Right ventricle myocardium superior (tissue), 1 donor: ENCODE data around the gene IDH3A. TPM values are rescaled to one million over a fixed set of nuclear protein-coding genes. Genes with fewer than 3 reads are reported as not detected.

Source experiments
- ATAC-seq: fragments of 200-7000 bp; cut with Tn5 transposase; one replicate; pipeline ENCODE4 v1.9.1; 2020; ENCODE audit warnings: mild to moderate bottlenecking; ENCODE audit not compliant: poor library complexity
- DNase-seq: peaks from one replicate; pipeline ENCODE4 v3.0.0-alpha.2; 2020
- intact Hi-C: fragments of 100-400 bp; cut with DNase I; formaldehyde crosslinking; loops from one replicate; pipeline ENCODE4 v1.11.2; 2022
- total RNA-seq: library from RNA; stranded (reverse); fragmentation: NEBNext Ultra II Directional; extraction: Animal tissue kit (Norgen Biotek cat#: 25700); gene quantifications from one replicate; pipeline ENCODE4 v1.2.1, GENCODE V29; 2021
- donor health status: DM: no; HTN: yes; CAD: no; lungs with severe emphysema.

Gene IDH3A
- total RNA-seq, 1 donor from 2014 or later, result 448 TPM

DNA sequence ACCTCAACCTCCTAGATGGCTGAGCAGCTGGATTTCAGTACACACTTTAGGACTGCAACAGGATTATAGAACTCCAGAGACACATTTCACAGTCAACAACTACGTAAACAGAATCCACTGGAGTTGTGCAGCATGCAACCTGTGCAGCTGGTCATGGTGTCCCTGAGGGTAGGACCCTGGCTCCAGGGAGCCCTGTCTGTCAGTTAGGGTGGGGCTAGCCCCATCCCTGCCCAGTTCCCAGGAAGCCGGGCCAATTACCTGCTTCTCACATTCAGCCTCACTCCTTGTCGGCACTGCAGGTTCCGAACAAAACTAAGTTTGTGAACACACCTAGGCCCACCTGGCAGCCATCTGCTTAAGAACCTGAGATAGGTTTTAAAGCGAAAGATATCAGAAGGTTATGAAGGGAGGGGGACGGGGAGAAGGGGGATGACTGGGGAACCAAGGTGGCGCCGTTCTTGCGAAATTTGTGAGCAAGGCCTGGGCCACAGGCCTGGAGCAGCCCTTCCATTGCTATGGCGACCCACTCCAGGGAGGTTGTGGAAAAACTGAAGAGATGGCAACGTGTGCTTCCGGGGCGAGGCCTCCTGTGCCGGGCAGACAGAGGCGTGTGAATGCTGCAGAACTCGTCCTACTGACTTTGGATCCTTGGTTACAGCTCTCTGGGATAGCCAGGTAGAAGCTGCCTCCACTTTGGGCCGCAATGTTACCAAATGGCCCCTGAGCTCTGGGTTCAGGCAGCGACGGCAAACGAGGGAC, 59.9 kb downstream of the IDH3A start:
- no peak for DNase-seq
- intact Hi-C loops, result no loop called here

DNA sequence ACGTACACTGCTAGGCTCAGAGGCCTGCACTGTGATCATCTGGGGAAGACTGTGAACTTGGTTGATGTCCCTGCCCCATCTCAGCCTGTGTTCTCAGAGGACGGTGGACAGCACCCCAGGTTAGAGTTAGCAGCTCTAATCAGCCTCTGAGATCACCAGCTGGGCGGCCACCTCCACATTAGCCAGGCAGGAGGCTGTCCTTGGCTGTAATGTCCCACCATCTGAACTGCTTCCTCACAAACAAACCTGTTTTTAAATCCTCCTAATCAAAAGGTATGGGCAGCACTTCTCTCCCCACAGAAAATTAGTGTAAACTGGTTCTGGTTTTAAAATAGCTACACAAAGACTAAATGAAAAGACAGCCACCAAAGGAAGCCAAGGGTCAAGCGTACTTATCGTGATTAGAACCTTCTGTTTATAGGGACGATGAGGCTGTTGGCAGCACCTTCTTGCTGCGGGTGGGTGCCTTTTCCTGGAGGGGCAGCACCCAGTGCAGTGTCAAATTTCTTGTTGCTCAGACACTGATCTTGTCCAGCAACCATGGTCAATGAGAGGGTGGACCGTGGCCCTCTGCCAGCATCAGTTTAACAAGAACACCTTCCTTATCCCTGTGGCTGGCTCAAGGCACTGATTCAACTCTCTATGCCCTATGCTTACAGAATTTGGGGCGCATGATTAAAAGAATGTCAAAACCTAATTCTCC, 60.6 kb downstream of the IDH3A start:
- peak; percentile 7 for ATAC-seq
- DNase-seq, result no peak
- intact Hi-C loops, result no loop called here

More for the DNA sequence above, 59.9 kb downstream of the IDH3A start:
- no peak for ATAC-seq

- DNase-seq (no peak), ATAC-seq (no peak)
- intact Hi-C loops, result no loop called here
Measured at GRCh38 chr15:78210349-78210717, 61.2 kb downstream of the IDH3A start.

DNA sequence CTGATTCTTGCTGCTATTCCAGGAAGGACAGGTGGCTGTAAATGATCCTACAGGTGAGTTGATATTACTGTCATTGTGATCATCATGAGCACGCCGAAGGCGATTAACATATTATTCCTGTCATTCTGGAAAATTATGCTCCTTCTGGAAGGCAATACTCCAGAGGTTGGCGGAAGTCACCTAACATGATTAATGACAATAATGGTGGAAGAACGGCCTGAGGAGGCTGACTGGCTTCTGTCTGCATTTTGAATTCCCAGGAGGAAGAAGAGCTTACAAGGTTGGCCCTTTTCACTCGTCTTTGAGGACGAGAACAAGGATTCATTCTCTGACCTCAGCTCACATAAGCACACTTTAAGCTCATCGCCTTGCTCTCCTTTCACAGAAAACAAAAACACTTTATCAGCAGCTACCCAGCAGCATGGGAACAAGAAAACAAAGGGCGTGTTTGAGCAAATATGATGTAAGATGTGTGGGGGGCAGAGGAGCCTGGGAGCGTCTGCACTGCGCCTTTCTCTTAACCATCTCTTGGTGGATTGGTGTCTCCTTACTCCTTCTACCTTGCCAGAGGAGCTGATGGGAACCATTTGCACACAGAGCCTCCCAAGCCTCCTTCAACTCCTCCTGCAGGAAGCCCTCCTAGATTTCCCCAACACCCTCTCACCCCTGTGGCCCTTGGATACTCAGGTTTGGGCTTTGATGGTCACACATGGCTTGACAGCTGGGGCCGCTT, 62.2 kb downstream of the IDH3A start:
- no peak for DNase-seq
- ATAC-seq, result no peak

DNA sequence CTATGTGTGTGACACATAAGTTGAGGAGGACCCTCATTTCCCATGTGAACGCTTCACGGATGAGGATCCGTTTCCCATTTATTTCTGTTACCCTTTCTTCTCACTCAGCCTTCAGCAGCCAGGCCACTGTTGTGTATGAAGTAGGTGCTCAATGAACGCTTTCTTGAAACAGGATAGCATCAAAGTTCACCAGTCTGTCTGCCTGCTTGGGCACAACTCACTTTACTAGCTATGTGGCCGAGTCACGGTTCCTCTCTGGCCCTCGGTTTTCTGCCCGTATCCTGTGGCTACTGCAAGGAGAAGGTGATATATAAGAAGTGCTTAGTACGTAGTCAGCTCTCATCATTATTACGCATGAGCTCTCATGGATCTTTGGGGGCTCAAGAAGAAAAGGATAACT, 62.8 kb downstream of the IDH3A start:
- intact Hi-C loops, result no loop called here
- ATAC-seq (no peak), DNase-seq (no peak)

More for the DNA sequence above, 62.2 kb downstream of the IDH3A start:
- intact Hi-C loops, result no loop called here

DNA sequence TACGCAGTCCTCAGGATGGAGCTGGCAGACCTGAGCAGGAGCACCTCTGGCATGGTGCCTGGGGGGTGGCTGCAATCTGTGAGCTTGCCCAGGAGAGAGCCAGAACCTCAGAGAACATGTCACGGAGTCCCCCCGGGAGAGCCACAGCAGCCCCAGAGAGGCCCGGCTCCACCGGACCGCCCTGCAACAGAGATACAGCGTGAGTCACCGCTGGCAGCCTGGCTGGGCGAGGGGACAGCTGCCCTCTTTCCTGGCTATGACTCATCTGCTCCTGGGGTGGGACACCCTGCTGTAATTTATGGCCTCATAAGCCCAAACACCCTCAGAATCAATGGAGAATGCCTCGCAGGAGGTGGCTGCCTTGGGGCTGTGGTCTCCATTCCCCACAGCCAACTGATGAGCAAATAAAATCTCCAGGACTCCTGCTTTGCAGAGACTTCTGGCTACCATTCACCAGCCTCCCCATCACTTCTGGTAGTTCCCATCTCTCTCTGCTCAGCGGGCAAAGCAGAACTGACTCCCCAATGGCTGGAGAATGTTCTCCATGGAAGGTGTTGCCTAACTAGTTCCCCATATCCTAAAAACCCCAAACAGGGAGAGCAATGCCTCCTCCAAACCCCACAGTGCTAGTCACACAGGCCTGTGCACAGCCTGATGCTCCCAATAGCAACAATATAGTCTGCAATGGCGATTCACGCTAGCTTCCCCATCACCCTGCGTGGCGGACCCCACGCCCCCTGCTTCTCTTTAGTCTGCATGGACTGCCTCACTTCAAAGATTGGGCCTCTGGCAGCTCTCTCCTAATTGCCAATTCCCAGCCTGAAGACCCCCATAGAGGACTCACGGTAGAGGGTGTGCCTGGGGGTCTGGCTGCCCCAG, 63.6 kb downstream of the IDH3A start:
- ATAC-seq (peak; percentile 40), DNase-seq (peak; percentile 76)
- intact Hi-C loops, result no loop called here

- intact Hi-C loops, result no loop called here
- DNase-seq (no peak), ATAC-seq (no peak)
Measured at GRCh38 chr15:78213425-78213750, 64.2 kb downstream of the IDH3A start.

DNA sequence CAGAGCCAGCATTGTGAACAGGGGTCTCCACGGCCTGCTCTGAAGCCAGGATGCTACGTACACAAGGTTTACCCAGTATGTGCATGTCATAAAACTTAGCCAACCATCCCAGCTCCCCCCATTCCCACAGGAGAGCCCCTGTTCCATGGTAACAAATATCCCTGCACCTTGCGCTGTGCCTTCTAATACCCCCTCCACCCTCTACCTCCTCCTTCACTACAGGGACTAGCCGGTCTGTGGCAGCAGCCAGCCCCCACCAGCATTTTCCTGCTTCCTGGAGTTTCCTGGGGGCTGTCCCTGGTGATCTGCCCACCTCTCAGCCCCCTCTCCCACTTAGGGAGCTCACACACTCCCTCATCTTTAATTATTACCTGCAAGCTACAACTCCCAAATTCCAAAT, 64.8 kb downstream of the IDH3A start:
- intact Hi-C loops, result no loop called here
- no peak for ATAC-seq
- no peak for DNase-seq

DNA sequence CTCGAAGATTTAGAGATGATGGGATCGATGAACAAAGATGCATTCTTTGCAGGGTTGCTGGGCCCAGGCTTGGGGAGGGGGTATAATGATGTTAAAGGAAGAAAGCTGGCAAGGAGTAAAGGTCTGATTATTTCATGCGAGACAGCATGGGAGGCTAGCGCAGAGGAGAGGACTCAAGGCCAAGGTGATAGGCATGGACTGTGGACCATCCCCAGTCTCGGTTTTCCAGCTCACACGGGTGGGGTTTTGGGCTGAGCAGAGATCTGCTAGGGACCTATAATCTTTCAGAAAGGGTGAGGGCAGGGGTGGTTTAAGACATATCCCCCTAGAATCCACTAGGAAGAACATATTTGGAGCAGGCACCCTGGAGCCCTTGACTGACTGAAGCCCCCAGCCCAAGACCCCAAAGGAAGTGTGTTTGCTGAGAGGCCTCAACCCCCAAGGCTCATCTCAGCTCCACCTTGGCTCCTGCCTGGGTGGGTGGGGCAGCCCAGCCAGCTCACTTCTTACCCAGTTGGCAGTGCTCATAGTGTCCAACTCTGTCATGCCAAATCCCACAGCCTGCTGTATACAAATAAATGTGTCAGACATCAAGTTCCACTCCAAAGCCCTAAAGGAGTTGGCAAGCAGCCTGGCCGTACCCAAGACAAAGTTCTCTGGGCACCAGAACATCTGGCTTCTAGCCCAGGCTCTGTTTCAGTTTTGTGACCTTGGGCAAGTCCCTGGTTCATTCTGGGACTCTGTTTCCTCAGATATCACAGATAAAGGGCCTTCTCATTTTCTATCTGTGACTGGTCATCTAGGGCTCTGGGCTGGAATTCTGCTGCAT, 67.3 kb downstream of the IDH3A start:
- ATAC-seq (peak; percentile 89), DNase-seq (peak; percentile 83)
- intact Hi-C loops, result no loop called here

- ATAC-seq (no peak), DNase-seq (no peak)
- intact Hi-C loops, result no loop called here
Measured at GRCh38 chr15:78220713-78221112, 71.6 kb downstream of the IDH3A start.

Other genes with a start within 250 kb of the IDH3A start
- gene TBC1D2B, start 71.7 kb upstream of the IDH3A start, total RNA-seq, result 9.8 TPM
- not detected for gene SH2D7, start 56.8 kb upstream of the IDH3A start, total RNA-seq
- 21.9 TPM for gene CIB2, start 17.9 kb upstream of the IDH3A start, total RNA-seq
- gene ACSBG1, start 85.2 kb downstream of the IDH3A start, total RNA-seq, result 0.38 TPM
- gene DNAJA4, start 115.2 kb downstream of the IDH3A start, total RNA-seq, result 79.9 TPM
- gene SKIC8, start 150.2 kb downstream of the IDH3A start, total RNA-seq, result 25.2 TPM
- not detected for gene CRABP1, start 191.0 kb downstream of the IDH3A start, total RNA-seq